OCI-LY1 (cell line): ENCODE results near the gene SWAP70.

Source experiments
- H2AFZ ChIP-seq: fragments of 200-600 bp; sonication (generic), shearing (Covaris generic); 2 replicates; pipeline ENCODE4 v1.6.0; 2014; ENCODE audit warnings: antibody characterized with exemption, mild to moderate bottlenecking, low read length
- H3F3A ChIP-seq: fragments of 200-600 bp; sonication (generic), shearing (Covaris generic); 2 replicates; pipeline ENCODE4 v1.6.0; 2014; ENCODE audit warnings: mild to moderate bottlenecking, antibody characterized with exemption, low read length, moderate library complexity; ENCODE audit not compliant: insufficient read depth
- H3K27ac ChIP-seq: fragments of 200-600 bp; sonication (generic); 2 replicates; pipeline ENCODE4 v1.5.1; 2014; ENCODE audit warnings: low read length, mixed run types, mild to moderate bottlenecking, low read depth; ENCODE audit not compliant: poor library complexity, severe bottlenecking
- H3K27me3 ChIP-seq: fragments of 200-600 bp; sonication (generic); 2 replicates; pipeline ENCODE4 v1.6.0; 2014; ENCODE audit warnings: antibody characterized with exemption, mild to moderate bottlenecking, low read length, moderate library complexity; ENCODE audit not compliant: insufficient read depth
- H3K36me3 ChIP-seq: fragments of 200-600 bp; sonication (generic); 2 replicates; pipeline ENCODE4 v1.6.1; 2014; ENCODE audit warnings: mild to moderate bottlenecking, antibody characterized with exemption, low read length, moderate library complexity, mixed read lengths; ENCODE audit not compliant: insufficient read depth
- H3K4me1 ChIP-seq: fragments of 200-600 bp; sonication (generic); 2 replicates; pipeline ENCODE4 v1.5.1; 2014; ENCODE audit warnings: mild to moderate bottlenecking, low read length, moderate library complexity; ENCODE audit not compliant: insufficient read depth, severe bottlenecking
- H3K4me2 ChIP-seq: fragments of 200-600 bp; sonication (generic), shearing (Covaris generic); 2 replicates; pipeline ENCODE4 v1.6.1; 2014; ENCODE audit warnings: low read length
- H3K4me3 ChIP-seq: fragments of 200-600 bp; sonication (generic); 2 replicates; pipeline ENCODE4 v1.5.1; 2014; ENCODE audit warnings: low read length, low read depth, mild to moderate bottlenecking, mixed read lengths; ENCODE audit not compliant: poor library complexity, severe bottlenecking
- H3K79me2 ChIP-seq: fragments of 200-600 bp; shearing (Covaris generic); 2 replicates; pipeline ENCODE4 v1.6.1; 2016; ENCODE audit warnings: mixed run types, low read length, mixed read lengths; ENCODE audit not compliant: insufficient read depth
- H3K9ac ChIP-seq: fragments of 200-600 bp; sonication (generic), shearing (Covaris generic); 2 replicates; pipeline ENCODE4 v1.6.1; 2014; ENCODE audit warnings: mild to moderate bottlenecking, low read length, mixed read lengths
- H3K9me2 ChIP-seq: fragments of 200-600 bp; sonication (generic), shearing (Covaris generic); 2 replicates; pipeline ENCODE4 v1.6.1; 2014; ENCODE audit warnings: low read depth, mild to moderate bottlenecking, low read length, mixed read lengths
- H3K9me3 ChIP-seq: fragments of 200-600 bp; shearing (Covaris generic); 2 replicates; pipeline ENCODE4 v1.6.1; 2014; ENCODE audit warnings: low read length, mixed read lengths
- H4K20me1 ChIP-seq: fragments of 200-600 bp; sonication (generic), shearing (Covaris generic); 2 replicates; pipeline ENCODE4 v1.6.0; 2016; ENCODE audit warnings: mild to moderate bottlenecking, low read length; ENCODE audit not compliant: insufficient read depth
- EZH2 ChIP-seq: fragments of 200-600 bp; sonication (generic), shearing (Covaris generic); IDR thresholded peaks from 2 replicates; pipeline ENCODE4 v1.8.0; 2017; ENCODE audit warnings: borderline replicate concordance, mixed run types, mild to moderate bottlenecking, antibody characterized with exemption, low read length, moderate library complexity, mixed read lengths
- TF ChIP-seq, protein P1 (sequence below): fragments of 200-600 bp; sonication (generic), shearing (Covaris generic); IDR thresholded peaks from 2 replicates; pipeline ENCODE4 v1.5.1; 2017; ENCODE audit warnings: mild to moderate bottlenecking, antibody characterized with exemption, low read length, moderate library complexity, mixed read lengths

The SWAP70 gene

DNA sequence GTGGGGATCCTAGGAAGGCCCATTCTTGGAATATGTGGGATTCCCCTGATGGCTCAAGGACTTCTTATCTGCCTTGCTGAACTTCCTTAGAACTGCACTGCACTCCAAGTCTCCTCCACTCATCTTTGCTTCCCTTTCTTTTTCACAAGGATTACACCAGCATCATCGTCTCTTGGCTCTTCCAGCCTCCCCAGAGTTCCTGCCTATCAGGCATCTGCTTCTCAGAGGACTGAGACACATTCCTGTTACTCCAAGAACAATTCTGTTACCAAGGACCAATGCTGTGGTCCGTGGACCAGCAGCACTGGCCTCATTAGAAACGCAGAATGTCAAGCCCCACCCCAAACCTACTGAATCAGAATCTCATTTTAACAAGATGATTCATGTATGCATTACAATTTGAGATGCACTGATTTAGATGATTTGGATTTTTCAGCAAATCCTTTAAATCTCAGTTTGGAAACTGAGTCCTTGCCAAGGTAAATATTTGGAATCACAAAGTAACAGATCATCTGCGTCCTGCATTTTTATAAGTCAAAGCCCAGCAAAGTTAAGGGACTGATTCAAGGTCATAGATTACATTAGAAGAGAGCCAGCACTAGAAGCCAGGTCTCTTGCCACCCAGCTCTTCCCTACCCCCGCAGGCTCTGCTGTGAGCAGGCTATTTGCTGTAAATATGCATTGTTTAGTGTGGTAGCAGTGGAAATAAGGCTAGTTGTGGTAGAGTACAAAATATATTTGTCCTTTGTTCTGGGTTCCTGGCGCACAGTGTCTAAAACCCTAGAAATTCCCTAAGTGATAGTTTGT lies 110.9 kb downstream of the SWAP70 start:
- H3K4me2 ChIP-seq, result no peak overlapping the region
- no peaks in the 10 kb centered on the region for H3K4me1 ChIP-seq
- H3K27ac ChIP-seq, result no peak overlapping the region

DNA sequence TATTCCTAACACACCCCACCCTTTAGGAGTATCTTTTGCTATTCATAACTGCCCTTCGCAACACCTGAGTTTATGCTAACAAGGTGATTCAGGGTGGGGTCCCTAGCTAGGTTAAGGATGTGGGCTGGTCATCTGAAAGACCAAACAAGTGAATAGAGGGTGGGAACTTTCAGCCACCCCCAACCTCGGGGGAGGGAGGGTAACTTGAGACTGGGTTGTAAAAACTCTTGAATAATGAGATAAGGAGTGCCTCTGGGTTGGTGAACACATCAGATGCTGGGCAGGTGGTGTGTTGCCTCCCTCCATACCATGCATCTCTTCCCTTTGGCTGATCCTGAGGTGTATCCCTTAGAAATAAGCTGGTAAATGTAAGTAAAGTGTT lies 111.5 kb downstream of the SWAP70 start:
- Histone ChIP-seq H3K9ac (no peak overlapping the region), H2AFZ (no peak overlapping the region), H3K27me3 (no peaks in the 10 kb centered on the region), H3K4me3 (no peak overlapping the region), H3K27ac (no peak overlapping the region), H3K9me2 (no peaks in the 10 kb centered on the region), H3K9me3 (no peaks in the 10 kb centered on the region), H4K20me1 (no peaks in the 10 kb centered on the region), H3K36me3 (peaks cover 9% of the 10 kb centered on the region; the same call in 1 of the 2 replicates), H3K4me2 (no peak overlapping the region), H3F3A (no peaks in the 10 kb centered on the region), H3K79me2 (no peaks in the 10 kb centered on the region), H3K4me1 (no peaks in the 10 kb centered on the region)
- no peak for TF ChIP-seq EZH2
- TF ChIP-seq, protein P1, sequence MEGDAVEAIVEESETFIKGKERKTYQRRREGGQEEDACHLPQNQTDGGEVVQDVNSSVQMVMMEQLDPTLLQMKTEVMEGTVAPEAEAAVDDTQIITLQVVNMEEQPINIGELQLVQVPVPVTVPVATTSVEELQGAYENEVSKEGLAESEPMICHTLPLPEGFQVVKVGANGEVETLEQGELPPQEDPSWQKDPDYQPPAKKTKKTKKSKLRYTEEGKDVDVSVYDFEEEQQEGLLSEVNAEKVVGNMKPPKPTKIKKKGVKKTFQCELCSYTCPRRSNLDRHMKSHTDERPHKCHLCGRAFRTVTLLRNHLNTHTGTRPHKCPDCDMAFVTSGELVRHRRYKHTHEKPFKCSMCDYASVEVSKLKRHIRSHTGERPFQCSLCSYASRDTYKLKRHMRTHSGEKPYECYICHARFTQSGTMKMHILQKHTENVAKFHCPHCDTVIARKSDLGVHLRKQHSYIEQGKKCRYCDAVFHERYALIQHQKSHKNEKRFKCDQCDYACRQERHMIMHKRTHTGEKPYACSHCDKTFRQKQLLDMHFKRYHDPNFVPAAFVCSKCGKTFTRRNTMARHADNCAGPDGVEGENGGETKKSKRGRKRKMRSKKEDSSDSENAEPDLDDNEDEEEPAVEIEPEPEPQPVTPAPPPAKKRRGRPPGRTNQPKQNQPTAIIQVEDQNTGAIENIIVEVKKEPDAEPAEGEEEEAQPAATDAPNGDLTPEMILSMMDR, result no peak

More for the DNA sequence above, 110.9 kb downstream of the SWAP70 start:
- Histone ChIP-seq H3K27me3 (no peaks in the 10 kb centered on the region), H3K79me2 (no peaks in the 10 kb centered on the region), H3K9ac (no peak overlapping the region), H3K9me2 (no peaks in the 10 kb centered on the region), H3F3A (no peaks in the 10 kb centered on the region), H2AFZ (no peak overlapping the region), H3K9me3 (no peaks in the 10 kb centered on the region), H3K36me3 (0 out of 2 replicates have a peak, but pooled peaks cover 3% of the 10 kb centered on the region), H3K4me3 (no peak overlapping the region), H4K20me1 (no peaks in the 10 kb centered on the region)
- no peak for TF ChIP-seq EZH2
- TF ChIP-seq, protein P1, result no peak

DNA sequence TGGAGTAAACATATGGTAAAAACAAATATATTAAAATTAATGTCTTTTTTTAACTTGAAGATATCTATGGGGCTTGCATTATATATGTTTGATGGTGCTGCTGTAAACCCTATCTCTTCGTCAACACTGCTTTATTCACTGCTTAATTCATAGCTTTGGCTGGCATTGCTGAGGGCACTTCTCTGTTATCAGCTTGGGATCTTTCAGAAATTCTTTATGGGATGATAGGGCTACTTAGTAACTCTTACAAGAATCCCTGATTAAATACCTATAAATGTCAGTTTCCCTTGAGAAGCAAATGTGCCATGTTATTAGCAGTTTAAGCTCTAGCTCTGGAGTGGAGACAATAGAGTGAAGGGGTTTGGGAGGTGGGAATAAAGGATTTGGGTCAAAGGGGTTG lies 112.3 kb downstream of the SWAP70 start:
- Histone ChIP-seq H3K9me2 (no peaks in the 10 kb centered on the region), H2AFZ (no peak overlapping the region), H3K27me3 (no peaks in the 10 kb centered on the region), H3K27ac (no peak overlapping the region), H3K4me2 (no peak overlapping the region), H3K4me1 (no peaks in the 10 kb centered on the region), H4K20me1 (no peaks in the 10 kb centered on the region), H3K9me3 (no peaks in the 10 kb centered on the region), H3K4me3 (no peak overlapping the region), H3F3A (no peaks in the 10 kb centered on the region), H3K36me3 (peaks cover 15% of the 10 kb centered on the region), H3K9ac (no peak overlapping the region), H3K79me2 (no peaks in the 10 kb centered on the region)
- TF ChIP-seq EZH2, result no peak
- TF ChIP-seq, protein P1, result no peak
